Tibial nerve (tissue), 4 donors: ENCODE results near the gene DNAJA2. TPM values are rescaled to one million over a fixed set of nuclear protein-coding genes. Genes with fewer than 3 reads are reported as not detected.
A peak's percentile ranks its signal among the peaks of the same experiment; 100 is the strongest.

Experiments used
- DNase-seq, 2 donors: peaks; one replicate each; pipeline ENCODE4 v3.0.0-alpha.2; 2019; ENCODE audit warnings: low spot score in 2 of 2
- H3K27ac ChIP-seq, 4 donors: fragments of 200-600 bp; sonication (generic) in 3 of 4; one replicate each; pipeline ENCODE4 v1.5.1; 2017 to 2019; ENCODE audit warnings: mild to moderate bottlenecking in 1 of 4
- H3K27me3 ChIP-seq, 2 donors: fragments of 200-600 bp; sonication (generic) in 1 of 2; one replicate each; pipeline versions ENCODE4 v1.5.1 to v1.6.0; 2017 to 2019
- H3K36me3 ChIP-seq, 3 donors: fragments of 200-600 bp; sonication (generic); one replicate each; pipeline ENCODE4 v1.5.1; 2018 to 2019
- H3K4me1 ChIP-seq, 4 donors: fragments of 200-600 bp; sonication (generic) in 3 of 4; one replicate each; pipeline ENCODE4 v1.5.1; 2017 to 2019
- H3K4me3 ChIP-seq, 4 donors: fragments of 200-600 bp; sonication (generic) in 3 of 4; one replicate each; pipeline ENCODE4 v1.5.1; 2017 to 2019; ENCODE audit warnings: mild to moderate bottlenecking in 1 of 4, moderate library complexity in 1 of 4
- H3K9me3 ChIP-seq, 4 donors: fragments of 200-600 bp; sonication (generic) in 3 of 4; one replicate each; pipeline ENCODE4 v1.5.1; 2017 to 2019
- EP300 ChIP-seq, 2 donors: sonication (generic); formaldehyde crosslinking; IDR thresholded peaks; one replicate each; pipeline ENCODE4 v1.6.1; 2017; ENCODE audit warnings: antibody characterized with exemption in 2 of 2, mild to moderate bottlenecking in 1 of 2
- POLR2A ChIP-seq, 2 donors: fragments of 450-650 bp; IDR thresholded peaks; one replicate each; pipeline ENCODE4 v1.6.1; 2017; ENCODE audit warnings: antibody characterized with exemption in 2 of 2, mild to moderate bottlenecking in 2 of 2, moderate library complexity in 2 of 2
- WGBS, 2 donors: methylation state at CpG; one replicate each; pipeline ENCODE4 v1.1.5; 2018; 5-methylcytosine and 5-hydroxymethylcytosine counted together
- total RNA-seq, 4 donors: library from RNA; depleted of rRNA; stranded (reverse); fragments of >200 nt; gene quantifications; one replicate each; pipeline ENCODE4 v1.1.0, GENCODE V29; 2016
- TF ChIP-seq, protein P1 (sequence below), 5 experiments: fragments of 200-600 bp in 3 of 5; fragments of 450-650 bp in 2 of 5; sonication (generic) in 3 of 5; IDR thresholded peaks; one replicate each; pipeline ENCODE4 v1.5.1; 2016 to 2019; ENCODE audit warnings: antibody characterized with exemption in 5 of 5, mild to moderate bottlenecking in 3 of 5, moderate library complexity in 2 of 5

Gene DNAJA2
- total RNA-seq, 4 donors from 2014 or later, result 27.2 to 48.5 (median 31.7) TPM

- TF ChIP-seq, protein P1, sequence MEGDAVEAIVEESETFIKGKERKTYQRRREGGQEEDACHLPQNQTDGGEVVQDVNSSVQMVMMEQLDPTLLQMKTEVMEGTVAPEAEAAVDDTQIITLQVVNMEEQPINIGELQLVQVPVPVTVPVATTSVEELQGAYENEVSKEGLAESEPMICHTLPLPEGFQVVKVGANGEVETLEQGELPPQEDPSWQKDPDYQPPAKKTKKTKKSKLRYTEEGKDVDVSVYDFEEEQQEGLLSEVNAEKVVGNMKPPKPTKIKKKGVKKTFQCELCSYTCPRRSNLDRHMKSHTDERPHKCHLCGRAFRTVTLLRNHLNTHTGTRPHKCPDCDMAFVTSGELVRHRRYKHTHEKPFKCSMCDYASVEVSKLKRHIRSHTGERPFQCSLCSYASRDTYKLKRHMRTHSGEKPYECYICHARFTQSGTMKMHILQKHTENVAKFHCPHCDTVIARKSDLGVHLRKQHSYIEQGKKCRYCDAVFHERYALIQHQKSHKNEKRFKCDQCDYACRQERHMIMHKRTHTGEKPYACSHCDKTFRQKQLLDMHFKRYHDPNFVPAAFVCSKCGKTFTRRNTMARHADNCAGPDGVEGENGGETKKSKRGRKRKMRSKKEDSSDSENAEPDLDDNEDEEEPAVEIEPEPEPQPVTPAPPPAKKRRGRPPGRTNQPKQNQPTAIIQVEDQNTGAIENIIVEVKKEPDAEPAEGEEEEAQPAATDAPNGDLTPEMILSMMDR (IDR thresholded peaks at IDR 0.05), result no peak
- TF ChIP-seq EP300 (IDR thresholded peaks at IDR 0.05) (no peak), POLR2A (IDR thresholded peaks at IDR 0.05) (no peak)
- Histone ChIP-seq H3K9me3 (no peaks in the 10 kb centered on the region), H3K27ac (peak overlapping the region in 3 of 4 donors; percentile 0 to 42 (median 36)), H3K4me3 (no peak overlapping the region), H3K36me3 (peaks cover 5 to 80% (median 5%) of the 10 kb centered on the region in 3 donors), H3K4me1 (peaks cover 0 to 5% (median 0%) of the 10 kb centered on the region in 4 donors), H3K27me3 (no peaks in the 10 kb centered on the region)
- WGBS, 2 donors, result 50 to 67% methylated on average over 9 of the region's 9 CpGs
- DNase-seq, result no peak
Observed at GRCh38 chr16:46920402-46921068, 52.9 kb downstream of the DNAJA2 start.

DNA sequence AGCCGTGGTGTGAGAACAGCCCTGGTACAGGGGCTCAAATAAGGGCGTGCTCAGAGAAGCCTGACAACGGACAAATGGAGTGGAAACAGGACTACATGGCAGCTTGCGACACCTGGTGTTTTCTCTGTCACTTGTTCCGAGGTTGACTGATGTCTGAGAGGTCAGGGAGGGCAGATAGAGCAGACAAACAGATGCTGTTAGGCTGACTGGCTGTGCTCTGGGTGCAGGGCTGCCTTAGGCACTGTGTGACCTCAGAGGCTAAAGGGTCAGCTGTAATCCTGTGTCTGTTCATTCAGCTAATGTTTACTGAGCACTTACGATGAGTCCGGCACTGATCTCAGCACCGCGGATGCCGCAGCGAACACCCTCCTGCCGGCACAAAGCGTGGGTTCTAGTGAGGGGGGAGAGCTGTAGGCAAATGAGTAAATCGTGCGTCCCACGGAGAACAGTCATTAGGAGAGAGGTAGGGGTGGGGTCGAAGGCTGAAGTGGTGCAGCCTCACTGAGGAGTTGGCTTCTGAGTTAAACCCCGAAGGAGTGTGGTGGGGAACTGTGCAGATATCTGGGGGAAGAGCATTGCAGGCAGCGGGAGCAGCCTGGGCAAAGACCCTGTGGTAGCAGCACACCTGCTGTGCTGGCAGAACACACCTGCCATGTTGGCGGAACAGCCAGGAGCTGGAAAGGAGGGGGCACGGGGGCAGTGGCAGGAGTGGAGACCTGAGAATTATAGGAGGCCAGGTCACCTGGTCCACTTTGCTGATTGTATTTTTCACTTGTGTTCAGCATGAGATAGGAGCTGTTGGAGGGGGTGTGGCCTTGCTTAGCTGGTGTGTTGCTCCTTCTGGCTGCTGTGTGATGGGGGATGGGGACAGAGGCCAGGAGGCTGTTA is 54.3 kb downstream of the DNAJA2 start:
- no peak for DNase-seq
- 54 to 60% methylated on average over 21 of the region's 21 CpGs for WGBS, 2 donors
- H3K27me3 ChIP-seq, result no peaks in the 10 kb centered on the region

DNA sequence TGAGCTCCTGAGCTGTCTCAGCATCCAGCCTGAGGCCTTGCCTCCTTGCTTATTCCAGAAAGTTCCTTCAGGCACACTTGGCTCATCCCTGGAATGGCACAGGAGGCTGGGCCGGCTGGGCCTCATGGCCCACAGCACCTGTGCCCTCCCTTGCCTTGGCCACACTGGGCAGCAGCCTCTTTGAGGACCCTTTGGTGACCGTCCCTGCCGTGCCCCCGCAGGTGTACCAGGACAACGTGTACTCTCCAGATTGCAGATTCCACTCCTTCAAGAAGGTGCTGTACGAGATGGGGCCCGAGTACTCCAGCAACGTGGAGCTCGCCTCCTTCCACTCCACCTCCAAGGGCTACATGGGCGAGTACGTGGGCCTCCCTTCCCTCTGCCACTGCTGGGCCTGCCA is 55.1 kb downstream of the DNAJA2 start:
- TF ChIP-seq, protein P1 (IDR thresholded peaks at IDR 0.05), result no peak
- no peak for TF ChIP-seq EP300 (IDR thresholded peaks at IDR 0.05)
- no peak for TF ChIP-seq POLR2A (IDR thresholded peaks at IDR 0.05)
- Histone ChIP-seq H3K27ac (peak overlapping the region; percentile 1 to 70 (median 56)), H3K27me3 (no peaks in the 10 kb centered on the region), H3K9me3 (no peaks in the 10 kb centered on the region), H3K4me3 (no peak overlapping the region), H3K4me1 (peaks cover 0 to 5% (median 0%) of the 10 kb centered on the region in 4 donors), H3K36me3 (peaks cover 0 to 76% (median 5%) of the 10 kb centered on the region in 3 donors)
- DNase-seq, result no peak
- 76 to 87% methylated on average over 11 of the region's 11 CpGs for WGBS, 2 donors

More for the DNA sequence above, 54.3 kb downstream of the DNAJA2 start:
- TF ChIP-seq, protein P1 (IDR thresholded peaks at IDR 0.05), result peak in 1 of 5 experiments; percentile 10
- no peak for TF ChIP-seq POLR2A (IDR thresholded peaks at IDR 0.05)
- H3K36me3 ChIP-seq, result peaks cover 0 to 76% (median 5%) of the 10 kb centered on the region in 3 donors
- H3K9me3 ChIP-seq, result no peaks in the 10 kb centered on the region
- H3K4me3 ChIP-seq, result no peak overlapping the region
- peaks cover 0 to 5% (median 0%) of the 10 kb centered on the region in 4 donors for H3K4me1 ChIP-seq
- H3K27ac ChIP-seq, result peak overlapping the region; percentile 1 to 70 (median 56)

DNA sequence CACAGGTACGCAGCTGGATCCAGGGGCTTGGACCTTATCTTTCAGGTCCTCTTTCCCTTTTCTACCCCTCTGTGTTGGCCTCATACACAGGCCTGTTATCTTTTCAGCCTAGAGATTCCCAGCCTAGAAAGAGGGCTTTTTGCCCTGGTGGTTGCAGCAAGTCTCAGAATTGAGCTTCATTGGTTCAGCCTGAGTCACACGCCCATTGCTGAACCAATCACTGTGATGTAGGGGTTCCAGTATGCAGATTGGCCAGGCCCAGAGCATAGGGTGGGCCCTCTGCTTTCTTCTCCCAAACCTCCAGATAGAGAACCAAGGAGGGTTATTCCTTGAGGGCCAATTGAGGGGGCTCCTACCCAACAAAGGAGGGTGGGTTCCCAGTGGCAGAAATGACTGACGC is 56.5 kb downstream of the DNAJA2 start:
- WGBS, 2 donors, result 94 to 97% methylated on average over 3 of the region's 3 CpGs
- Histone ChIP-seq H3K27me3 (no peaks in the 10 kb centered on the region), H3K27ac (peak overlapping the region in 2 of 4 donors; percentile 34 to 70), H3K4me1 (peaks cover 0 to 7% (median under 1%) of the 10 kb centered on the region in 4 donors), H3K36me3 (peaks cover 0 to 66% (median 0%) of the 10 kb centered on the region in 3 donors), H3K9me3 (no peaks in the 10 kb centered on the region), H3K4me3 (no peak overlapping the region)
- DNase-seq, result no peak
- TF ChIP-seq, protein P1 (IDR thresholded peaks at IDR 0.05), result no peak
- no peak for TF ChIP-seq EP300 (IDR thresholded peaks at IDR 0.05)
